Measurements from ENCODE around the gene TULP4.

GRCh38 chr6:158552055-158552795 is 240.0 kb downstream of the TULP4 start:
- TF ChIP-seq CREB5 (CRISPR knock-in tag; IDR thresholded peaks at IDR 0.05; ENCODE audit: low read depth): no peak
- TF ChIP-seq RARB (CRISPR knock-in tag; IDR thresholded peaks at IDR 0.05): no peak
- TF ChIP-seq TOX (CRISPR knock-in tag; IDR thresholded peaks at IDR 0.05; ENCODE audit: borderline replicate concordance): no peak

All from SK-N-SH treated with all-trans-retinoic acid at 6 μM for 48 hours (cell line).